HL-60 (cell line): ENCODE measurements around the gene TSPAN15.

ENCODE experiments used
- DNase-seq, 2 experiments: peaks; one replicate each; pipeline ENCODE4 v3.0.0-alpha.2; 2010 to 2020; ENCODE audit warnings: low read depth in 1 of 2, low spot score in 1 of 2
- H3K27ac ChIP-seq: fragments of 250-450 bp; sonication (Bioruptor Pico); replicated peaks from 2 replicates; pipeline ENCODE4 v1.5.1; 2020; ENCODE audit warnings: mild to moderate bottlenecking, moderate library complexity
- H3K27me3 ChIP-seq: fragments of 250-450 bp; sonication (Bioruptor Pico); 2 replicates; pipeline ENCODE4 v1.5.1; 2021; ENCODE audit warnings: mild to moderate bottlenecking, moderate library complexity; ENCODE audit not compliant: insufficient read depth, poor library complexity, severe bottlenecking
- H3K4me3 ChIP-seq: replicated peaks from 2 replicates; pipeline ENCODE4 v1.5.1; 2011; ENCODE audit warnings: mild to moderate bottlenecking, control low read depth, low read length; ENCODE audit not compliant: insufficient read depth
- CTCF ChIP-seq: IDR thresholded peaks from one replicate; pipeline ENCODE4 v1.5.1; 2011; ENCODE audit warnings: low read length, control low read depth, inconsistent platforms; ENCODE audit not compliant: insufficient read depth
- GABPA ChIP-seq: IDR thresholded peaks from 2 replicates; pipeline ENCODE4 v1.6.1; 2012; ENCODE audit warnings: low read depth
- POLR2AphosphoS5 ChIP-seq: IDR thresholded peaks from 2 replicates; pipeline ENCODE4 v1.6.1; 2012; ENCODE audit warnings: low read depth
- REST ChIP-seq: IDR thresholded peaks from 2 replicates; pipeline ENCODE4 v1.6.1; 2012; ENCODE audit warnings: low read depth; ENCODE audit not compliant: insufficient replicate concordance
- SPI1 ChIP-seq: IDR thresholded peaks from 2 replicates; pipeline ENCODE4 v1.6.1; 2012; ENCODE audit warnings: low read depth, mild to moderate bottlenecking, borderline replicate concordance

Gene TSPAN15

GRCh38 chr10:69470463-69471384 lies 19.5 kb downstream of the TSPAN15 start:
- Histone ChIP-seq H3K27me3 (no peaks in the 10 kb centered on the region), H3K4me3 (no peak overlapping the region), H3K27ac (no peak overlapping the region)
- TF ChIP-seq GABPA = no peak
- DNase-seq = no peak

- H3K27me3 ChIP-seq = no peaks in the 10 kb centered on the region
- DNase-seq = no peak
- no peak overlapping the region; the same call in 1 of the 2 replicates for H3K27ac ChIP-seq
- TF ChIP-seq CTCF (no peak), POLR2AphosphoS5 (no peak), SPI1 (no peak), GABPA (no peak), REST (no peak)
- H3K4me3 ChIP-seq = no peak overlapping the region
Observed at GRCh38 chr10:69472142-69472541, 20.9 kb downstream of the TSPAN15 start.

GRCh38 chr10:69472544-69472943 lies 21.3 kb downstream of the TSPAN15 start:
- no peak overlapping the region for H3K4me3 ChIP-seq
- DNase-seq = peak in 1 of 2 experiments; percentile 62
- TF ChIP-seq SPI1 (peak; percentile 7; the same call in 1 of the 2 replicates), REST (no peak), GABPA (no peak), CTCF (no peak), POLR2AphosphoS5 (no peak)
- H3K27me3 ChIP-seq = no peaks in the 10 kb centered on the region
- H3K27ac ChIP-seq = peak overlapping the region; percentile 31; the same call in 1 of the 2 replicates

GRCh38 chr10:69473304-69473990 lies 22.2 kb downstream of the TSPAN15 start:
- H3K4me3 ChIP-seq = no peak overlapping the region
- no peaks in the 10 kb centered on the region for H3K27me3 ChIP-seq
- TF ChIP-seq GABPA (no peak), REST (no peak), SPI1 (no peak), POLR2AphosphoS5 (no peak), CTCF (no peak)
- no peak for DNase-seq
- no peak overlapping the region for H3K27ac ChIP-seq
